ENCODE data around the gene TFE3. TPM values are rescaled to one million over a fixed set of nuclear protein-coding genes. Genes with fewer than 3 reads are reported as not detected.
"Not testable (repeated sequence)": the region's sequence is repeated elsewhere in the genome, so short reads cannot be mapped to it uniquely, and the experiment has no call there.

TFE3 gene
- total RNA-seq, 2 experiments from 2014 or later, result 21.0 to 23.3 TPM

GRCh38 chrX:48998391-48998790 is 44.8 kb downstream of the TFE3 start:
- Mint-ChIP-seq H3K36me3 (peaks cover 40% of the 10 kb centered on the region), H3K4me3 (no peak overlapping the region), H3K27me3 (no peaks in the 10 kb centered on the region), H3K27ac (no peak overlapping the region), H3K9me3 (no peaks in the 10 kb centered on the region), H3K4me1 (peaks cover 28% of the 10 kb centered on the region)
- DNase-seq, result no peak

GRCh38 chrX:48997865-48998264 is 45.3 kb downstream of the TFE3 start:
- no peak for DNase-seq
- peaks cover 40% of the 10 kb centered on the region for H3K36me3 Mint-ChIP-seq
- H3K9me3 Mint-ChIP-seq, result no peaks in the 10 kb centered on the region
- peak overlapping the region; percentile 14 for H3K4me3 Mint-ChIP-seq
- peaks cover 28% of the 10 kb centered on the region for H3K4me1 Mint-ChIP-seq
- H3K27ac Mint-ChIP-seq, result peak overlapping the region; percentile 14
- H3K27me3 Mint-ChIP-seq, result no peaks in the 10 kb centered on the region

GRCh38 chrX:48997455-48997854 is 45.7 kb downstream of the TFE3 start:
- peak overlapping the region; percentile 14 for H3K4me3 Mint-ChIP-seq

GRCh38 chrX:48996969-48997368 is 46.2 kb downstream of the TFE3 start:
- DNase-seq, result no peak
- Mint-ChIP-seq H3K4me3 (no peak overlapping the region), H3K9me3 (no peaks in the 10 kb centered on the region), H3K4me1 (peaks cover 24% of the 10 kb centered on the region), H3K27ac (no peak overlapping the region), H3K36me3 (peaks cover 39% of the 10 kb centered on the region), H3K27me3 (no peaks in the 10 kb centered on the region)

More at GRCh38 chrX:48997455-48997854, 45.7 kb downstream of the TFE3 start:
- no peaks in the 10 kb centered on the region for H3K9me3 Mint-ChIP-seq
- H3K36me3 Mint-ChIP-seq, result peaks cover 40% of the 10 kb centered on the region
- peak overlapping the region; percentile 36 for H3K27ac Mint-ChIP-seq
- peaks cover 24% of the 10 kb centered on the region for H3K4me1 Mint-ChIP-seq
- DNase-seq, result no peak
- H3K27me3 Mint-ChIP-seq, result no peaks in the 10 kb centered on the region

- Mint-ChIP-seq H3K27me3 (no peaks in the 10 kb centered on the region), H3K9me3 (no peaks in the 10 kb centered on the region), H3K36me3 (peaks cover 20% of the 10 kb centered on the region), H3K4me1 (peaks cover 5% of the 10 kb centered on the region), H3K27ac (no peak overlapping the region), H3K4me3 (no peak overlapping the region)
- DNase-seq, result no peak
These were observed 50.8 kb downstream of the TFE3 start for GRCh38 chrX:48992341-48992740.

- no peak overlapping the region for H3K27ac Mint-ChIP-seq
- no peaks in the 10 kb centered on the region for H3K4me1 Mint-ChIP-seq
- H3K36me3 Mint-ChIP-seq, result peaks cover 11% of the 10 kb centered on the region
- H3K4me3 Mint-ChIP-seq, result no peak overlapping the region
- no peak for DNase-seq
- no peaks in the 10 kb centered on the region for H3K9me3 Mint-ChIP-seq
- H3K27me3 Mint-ChIP-seq, result no peaks in the 10 kb centered on the region
These were observed 53.7 kb downstream of the TFE3 start for GRCh38 chrX:48989483-48989882.

- Mint-ChIP-seq H3K4me3 (no peak overlapping the region), H3K9me3 (no peaks in the 10 kb centered on the region), H3K4me1 (no peaks in the 10 kb centered on the region), H3K36me3 (peaks cover 14% of the 10 kb centered on the region), H3K27ac (no peak overlapping the region), H3K27me3 (no peaks in the 10 kb centered on the region)
- no peak for DNase-seq
These were observed 59.3 kb downstream of the TFE3 start for GRCh38 chrX:48983896-48984295.

- no peak overlapping the region for H3K27ac Mint-ChIP-seq
These were observed 60.1 kb downstream of the TFE3 start for GRCh38 chrX:48983081-48983480.

GRCh38 chrX:48981178-48981577 is 62.0 kb downstream of the TFE3 start:
- Mint-ChIP-seq H3K27ac (no peak overlapping the region), H3K27me3 (no peaks in the 10 kb centered on the region), H3K4me3 (no peak overlapping the region), H3K9me3 (no peaks in the 10 kb centered on the region), H3K4me1 (no peaks in the 10 kb centered on the region), H3K36me3 (peaks cover 8% of the 10 kb centered on the region)
- no peak for DNase-seq

More at GRCh38 chrX:48983081-48983480, 60.1 kb downstream of the TFE3 start:
- Mint-ChIP-seq H3K27me3 (no peaks in the 10 kb centered on the region), H3K4me3 (no peak overlapping the region), H3K4me1 (no peaks in the 10 kb centered on the region), H3K36me3 (peaks cover 8% of the 10 kb centered on the region), H3K9me3 (no peaks in the 10 kb centered on the region)
- DNase-seq, result no peak

GRCh38 chrX:48980341-48980740 is 62.8 kb downstream of the TFE3 start:
- H3K27me3 Mint-ChIP-seq, DNase-seq, H3K4me1 Mint-ChIP-seq, H3K4me3 Mint-ChIP-seq, H3K36me3 Mint-ChIP-seq, H3K27ac Mint-ChIP-seq, H3K9me3 Mint-ChIP-seq: not testable (repeated sequence)

Other genes starting within 250 kb of the TFE3 start
- 10 to 100 TPM; 45.3 to 50.0 TPM for gene HDAC6, start 241.3 kb downstream of the TFE3 start, total RNA-seq
- under 1 TPM; 0.54 to 0.70 TPM for gene ERAS, start 216.8 kb downstream of the TFE3 start, total RNA-seq
- gene PCSK1N, start 207.7 kb downstream of the TFE3 start, total RNA-seq, result 1 to 10 TPM; 1.4 to 1.8 TPM
- gene TIMM17B, start 145.6 kb downstream of the TFE3 start, total RNA-seq, result 10 to 100 TPM; 57.8 to 60.5 TPM
- 10 to 100 TPM; 84.3 to 85.7 TPM for gene PQBP1, start 145.4 kb downstream of the TFE3 start, total RNA-seq
- 10 to 100 TPM; 20.8 to 24.0 TPM for gene SLC35A2, start 131.7 kb downstream of the TFE3 start, total RNA-seq
- gene PIM2, start 124.3 kb downstream of the TFE3 start, total RNA-seq, result 100 to 1,000 TPM; 213 to 219 TPM
- gene OTUD5, start 85.8 kb downstream of the TFE3 start, total RNA-seq, result 10 to 100 TPM; 57.3 to 59.5 TPM
- gene KCND1, start 71.5 kb downstream of the TFE3 start, total RNA-seq, result 1 to 10 TPM; 1.2 to 1.3 TPM
- gene GRIPAP1, start 41.1 kb downstream of the TFE3 start, total RNA-seq, result 10 to 100 TPM; 53.7 to 54.3 TPM
- gene CCDC120, start 15.6 kb upstream of the TFE3 start, total RNA-seq, result 1 to 10 TPM; 3.7 to 4.3 TPM
- 10 to 100 TPM; 10.1 to 11.9 TPM for gene PRAF2, start 30.6 kb upstream of the TFE3 start, total RNA-seq
- 10 to 100 TPM; 23.7 to 31.1 TPM for gene WDR45, start 36.5 kb upstream of the TFE3 start, total RNA-seq
- gene GPKOW, start 80.4 kb upstream of the TFE3 start, total RNA-seq, result 10 to 100 TPM; 19.9 to 20.0 TPM
- gene MAGIX, start 119.4 kb upstream of the TFE3 start, total RNA-seq, result under 1 TPM; 0.47 to 0.88 TPM
- 10 to 100 TPM; 46.8 to 48.2 TPM for gene PLP2, start 128.5 kb upstream of the TFE3 start, total RNA-seq
- 10 to 100 TPM; 16.3 to 16.7 TPM for gene PRICKLE3, start 143.0 kb upstream of the TFE3 start, total RNA-seq
- gene SYP, start 156.8 kb upstream of the TFE3 start, total RNA-seq, result 1 to 10 TPM; 4.4 to 4.6 TPM
- under 1 TPM; 0.72 to 0.85 TPM for gene CACNA1F, start 190.0 kb upstream of the TFE3 start, total RNA-seq
- 10 to 100 TPM; 18.3 to 18.9 TPM for gene CCDC22, start 192.1 kb upstream of the TFE3 start, total RNA-seq
- 10 to 100 TPM; 11.2 to 11.9 TPM for gene FOXP3, start 221.4 kb upstream of the TFE3 start, total RNA-seq
- 1 to 10 TPM; 2.1 to 2.5 TPM for gene PPP1R3F, start 226.4 kb upstream of the TFE3 start, total RNA-seq